Activated CD4-positive, alpha-beta T cell treated with anti-CD3 and anti-CD28 coated beads, Interleukin-2, amount 10 ng/mL, durations not matched to agents 24 days and 14 days (primary cell): ENCODE measurements around the gene CYP3A4. TPM values are rescaled to one million over a fixed set of nuclear protein-coding genes. Genes with fewer than 3 reads are reported as not detected.
"Not testable (repeated sequence)": the region's sequence is repeated elsewhere in the genome, so short reads cannot be mapped to it uniquely, and the experiment has no call there.

Experiments used
- DNase-seq: peaks from one replicate; pipeline ENCODE4 v3.0.0; 2022
- H3K27ac Mint-ChIP-seq: one replicate; pipeline ENCODE4 v1.8.0; 2022; ENCODE audit warnings: mild to moderate bottlenecking, mixed read lengths
- H3K27me3 Mint-ChIP-seq: one replicate; pipeline ENCODE4 v1.8.0; 2022; ENCODE audit warnings: mixed read lengths
- H3K36me3 Mint-ChIP-seq: one replicate; pipeline ENCODE4 v1.8.0; 2022; ENCODE audit warnings: low read depth, mild to moderate bottlenecking, mixed read lengths
- H3K4me1 Mint-ChIP-seq: one replicate; pipeline ENCODE4 v1.8.0; 2021; ENCODE audit warnings: mixed read lengths
- H3K4me3 Mint-ChIP-seq: one replicate; pipeline ENCODE4 v1.8.0; 2022; ENCODE audit warnings: mild to moderate bottlenecking, moderate library complexity, mixed read lengths
- H3K9me3 Mint-ChIP-seq: one replicate; pipeline ENCODE4 v1.8.0; 2021; ENCODE audit warnings: mixed read lengths
- intact Hi-C: fragments of 100-400 bp; cut with micrococcal nuclease; formaldehyde crosslinking; loops from one replicate; pipeline ENCODE4 v1.15.1; 2023
- total RNA-seq: library from RNA; stranded (reverse); gene quantifications from 2 replicates; pipeline ENCODE4 v1.2.3, GENCODE V29; 2022

Gene CYP3A4
- total RNA-seq, 1 donor from 2014 or later, result not detected

DNA sequence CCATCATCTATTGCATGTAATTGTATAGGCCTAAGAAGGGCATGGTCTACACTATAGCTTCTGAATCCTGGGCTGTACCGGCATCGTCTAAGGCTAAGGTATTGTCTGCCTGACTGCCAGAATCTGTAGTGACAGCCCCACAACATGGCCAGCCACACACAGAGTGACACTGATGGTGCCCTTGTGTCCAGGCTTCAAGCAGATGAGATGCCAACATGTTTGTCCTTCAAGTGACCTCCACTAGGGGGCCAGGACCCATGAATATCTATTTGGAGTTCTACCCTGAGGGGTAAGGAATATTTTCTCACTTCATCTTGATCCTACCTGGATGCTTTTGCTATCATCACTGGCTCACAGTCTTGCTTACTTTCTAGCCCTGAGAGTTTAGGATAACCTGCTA is 50.5 kb downstream of the CYP3A4 start:
- no peaks in the 10 kb centered on the region for H3K9me3 Mint-ChIP-seq
- H3K4me3 Mint-ChIP-seq, result no peak overlapping the region
- DNase-seq, result no peak
- H3K36me3 Mint-ChIP-seq, result peaks cover 5% of the 10 kb centered on the region
- peaks cover 5% of the 10 kb centered on the region for H3K4me1 Mint-ChIP-seq
- H3K27ac Mint-ChIP-seq, result no peak overlapping the region
- intact Hi-C loops, result no loop called here
- no peaks in the 10 kb centered on the region for H3K27me3 Mint-ChIP-seq

- Mint-ChIP-seq H3K4me3 (no peak overlapping the region), H3K27ac (no peak overlapping the region), H3K4me1 (peaks cover 2% of the 10 kb centered on the region), H3K36me3 (peaks cover 2% of the 10 kb centered on the region), H3K27me3 (no peaks in the 10 kb centered on the region), H3K9me3 (no peaks in the 10 kb centered on the region)
- DNase-seq, result no peak
- intact Hi-C loops, result no loop called here
Observed at GRCh38 chr7:99733003-99733402, 51.0 kb downstream of the CYP3A4 start.

DNA sequence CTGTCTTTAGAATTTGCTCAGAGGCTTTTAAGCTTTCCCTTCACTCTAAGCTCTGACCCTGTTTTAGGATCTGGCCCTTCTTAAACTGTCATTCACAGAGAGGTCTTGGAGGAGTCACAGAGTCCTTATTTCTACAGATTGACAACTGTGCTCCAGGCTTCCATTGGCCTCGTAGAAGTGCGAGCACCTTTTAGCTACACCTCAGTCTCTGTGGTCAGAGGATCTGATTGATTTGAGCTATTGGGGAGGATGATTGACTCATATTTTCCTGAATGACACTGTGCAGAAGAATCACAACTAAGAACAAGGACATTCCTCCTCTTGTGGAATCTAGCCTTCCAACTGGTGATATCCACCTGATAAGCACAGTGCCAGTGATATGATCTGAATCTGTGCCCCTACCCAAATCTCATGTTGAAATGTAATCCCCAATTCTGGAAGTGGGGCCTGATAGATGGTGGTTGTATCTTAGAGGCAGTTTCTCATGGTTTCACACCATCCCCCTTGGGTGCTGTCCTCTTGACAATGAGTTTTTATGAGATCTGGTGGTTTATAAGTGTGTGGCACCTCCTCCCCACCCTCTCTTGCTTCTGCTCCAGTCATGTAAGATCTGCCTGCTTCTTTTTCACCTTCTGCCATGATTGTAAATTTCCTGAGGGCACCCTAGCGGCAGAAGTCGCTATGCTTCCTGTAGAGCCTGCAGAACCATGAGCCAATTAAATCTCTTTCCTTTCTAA is 52.2 kb downstream of the CYP3A4 start:
- Mint-ChIP-seq H3K27me3 (no peaks in the 10 kb centered on the region), H3K9me3 (no peaks in the 10 kb centered on the region), H3K4me1 (no peaks in the 10 kb centered on the region), H3K27ac (no peak overlapping the region), H3K4me3 (no peak overlapping the region), H3K36me3 (no peaks in the 10 kb centered on the region)
- intact Hi-C loops, result no loop called here
- no peak for DNase-seq

- Mint-ChIP-seq H3K36me3 (no peaks in the 10 kb centered on the region), H3K9me3 (no peaks in the 10 kb centered on the region), H3K27ac (no peak overlapping the region), H3K4me1 (no peaks in the 10 kb centered on the region), H3K4me3 (no peak overlapping the region), H3K27me3 (no peaks in the 10 kb centered on the region)
- DNase-seq, result no peak
- intact Hi-C loops, result no loop called here
Observed at GRCh38 chr7:99730992-99731391, 53.0 kb downstream of the CYP3A4 start.

GRCh38 chr7:99730238-99730810 is 53.7 kb downstream of the CYP3A4 start:
- intact Hi-C loops, result no loop called here

GRCh38 chr7:99729486-99730237 is 54.3 kb downstream of the CYP3A4 start:
- intact Hi-C loops, result no loop called here
- DNase-seq, result no peak
- H3K4me3 Mint-ChIP-seq, result no peak overlapping the region
- H3K27me3 Mint-ChIP-seq, result no peaks in the 10 kb centered on the region
- no peak overlapping the region for H3K27ac Mint-ChIP-seq
- no peaks in the 10 kb centered on the region for H3K36me3 Mint-ChIP-seq
- H3K9me3 Mint-ChIP-seq, result no peaks in the 10 kb centered on the region
- H3K4me1 Mint-ChIP-seq, result no peaks in the 10 kb centered on the region

More at GRCh38 chr7:99730238-99730810, 53.7 kb downstream of the CYP3A4 start:
- no peak for DNase-seq
- Mint-ChIP-seq H3K27me3 (no peaks in the 10 kb centered on the region), H3K9me3 (no peaks in the 10 kb centered on the region), H3K4me3 (no peak overlapping the region), H3K4me1 (no peaks in the 10 kb centered on the region), H3K36me3 (no peaks in the 10 kb centered on the region), H3K27ac (no peak overlapping the region)

DNA sequence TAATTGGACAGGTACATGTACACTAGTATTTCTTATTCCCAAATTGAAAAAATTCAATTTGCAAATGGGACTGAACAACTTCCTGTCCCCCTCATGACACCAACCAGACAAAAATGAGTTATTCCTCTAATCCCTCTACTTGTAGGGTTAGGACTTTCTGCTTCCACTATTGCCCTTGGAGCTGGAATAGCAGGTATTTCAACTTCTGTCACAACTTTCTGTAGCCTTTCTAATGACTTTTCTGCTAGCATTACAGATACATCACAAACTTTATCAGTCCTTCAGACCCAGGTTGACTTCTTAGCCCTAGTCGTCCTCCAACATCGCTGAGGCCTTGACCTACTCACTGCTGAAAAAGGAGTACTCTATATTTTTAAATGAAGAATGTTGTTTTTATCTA is 55.4 kb downstream of the CYP3A4 start:
- Mint-ChIP-seq H3K9me3 (no peaks in the 10 kb centered on the region), H3K36me3 (no peaks in the 10 kb centered on the region), H3K4me1 (no peaks in the 10 kb centered on the region), H3K27me3 (no peaks in the 10 kb centered on the region), H3K27ac (no peak overlapping the region), H3K4me3 (no peak overlapping the region)
- intact Hi-C loops, result no loop called here
- no peak for DNase-seq

- H3K4me1 Mint-ChIP-seq, H3K27me3 Mint-ChIP-seq, H3K4me3 Mint-ChIP-seq: not testable (repeated sequence)
Observed at GRCh38 chr7:99723201-99723600, 60.8 kb downstream of the CYP3A4 start.

DNA sequence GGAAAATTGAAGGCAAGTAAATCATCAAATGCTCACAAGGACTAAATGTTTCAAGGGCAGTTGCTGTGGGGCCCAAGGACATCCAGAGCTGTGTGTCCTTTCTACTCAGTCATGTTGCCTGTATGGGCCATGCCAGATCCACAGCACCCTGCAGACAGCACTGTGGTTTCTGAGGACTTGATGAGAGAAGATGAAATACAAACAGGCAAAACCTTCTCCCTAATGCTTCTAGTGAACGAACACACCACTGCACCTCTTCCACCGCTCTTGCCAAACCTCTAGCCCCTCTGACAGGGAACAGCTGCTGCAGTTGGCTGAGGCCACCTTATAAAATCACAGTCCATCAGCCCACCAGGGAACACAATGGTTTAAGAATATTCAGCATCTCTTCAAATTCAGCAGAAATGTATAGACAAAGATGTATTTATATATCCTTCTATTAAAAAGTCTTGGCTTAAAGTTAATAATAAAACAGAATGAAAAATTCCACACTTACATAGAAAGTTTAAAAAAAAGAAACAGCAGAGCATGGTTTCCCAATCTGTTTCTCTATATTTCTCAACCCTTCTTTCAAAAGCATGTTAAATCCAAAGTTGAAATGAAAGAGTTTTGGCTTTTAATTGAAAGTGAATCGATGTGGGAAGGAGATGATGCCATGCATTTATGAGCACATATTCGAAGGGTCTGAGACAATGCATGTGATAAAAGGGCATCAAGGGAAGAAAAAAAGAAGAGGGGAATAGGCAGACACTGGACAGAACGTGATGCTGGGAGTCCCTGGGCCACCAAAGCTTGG is 63.0 kb downstream of the CYP3A4 start:
- Mint-ChIP-seq H3K4me3 (no peak overlapping the region), H3K36me3 (no peaks in the 10 kb centered on the region)
- no peak for DNase-seq

More at GRCh38 chr7:99723201-99723600, 60.8 kb downstream of the CYP3A4 start:
- intact Hi-C loops, DNase-seq, H3K27ac Mint-ChIP-seq, H3K9me3 Mint-ChIP-seq, H3K36me3 Mint-ChIP-seq: not testable (repeated sequence)

DNA sequence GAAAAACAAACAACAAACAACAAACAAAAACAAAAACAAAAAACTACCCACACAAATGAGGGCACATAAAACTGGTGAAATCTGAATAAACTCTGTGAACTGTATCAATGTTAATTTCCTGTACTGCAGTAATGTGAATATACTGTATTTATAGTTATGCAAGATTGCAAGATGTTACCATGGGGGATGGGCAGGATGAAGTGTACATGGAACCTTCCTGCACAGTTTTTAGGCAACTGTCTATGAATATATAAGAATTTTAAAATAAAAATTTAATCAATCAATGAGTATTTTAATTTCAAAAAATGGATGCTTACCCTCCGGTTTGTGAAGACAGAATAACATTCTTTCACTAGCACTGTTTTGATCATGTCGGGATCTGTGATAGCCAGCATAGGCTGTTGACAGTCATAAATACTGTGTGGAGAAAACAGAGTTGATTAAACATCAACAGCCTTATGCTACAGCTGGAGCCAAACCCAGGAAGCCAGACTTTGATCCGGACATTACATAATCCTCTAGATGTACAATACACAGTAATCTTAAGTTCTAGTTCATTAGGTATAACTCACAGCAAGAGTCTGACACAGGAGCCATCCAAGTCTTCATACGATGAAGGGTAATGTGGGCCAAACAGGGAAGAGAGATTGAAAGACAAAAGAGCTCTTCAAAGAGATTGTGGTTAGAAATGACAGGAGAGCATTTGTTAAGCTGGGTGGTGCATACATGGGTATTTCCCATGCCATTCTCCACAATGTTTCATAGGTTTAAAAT is 63.8 kb downstream of the CYP3A4 start:
- H3K27ac Mint-ChIP-seq, result no peak overlapping the region
- no peaks in the 10 kb centered on the region for H3K36me3 Mint-ChIP-seq
- intact Hi-C loops, result no loop called here
- peaks cover 15% of the 10 kb centered on the region for H3K9me3 Mint-ChIP-seq
- no peak overlapping the region for H3K4me3 Mint-ChIP-seq
- H3K27me3 Mint-ChIP-seq, result peaks cover 2% of the 10 kb centered on the region
- no peak for DNase-seq
- peaks cover 6% of the 10 kb centered on the region for H3K4me1 Mint-ChIP-seq

More for the DNA sequence above, 63.0 kb downstream of the CYP3A4 start:
- Mint-ChIP-seq H3K27me3 (peaks cover 2% of the 10 kb centered on the region), H3K4me1 (peaks cover 6% of the 10 kb centered on the region), H3K9me3 (peaks cover 9% of the 10 kb centered on the region), H3K27ac (no peak overlapping the region)
- intact Hi-C loops, result no loop called here

- intact Hi-C loops, result no loop called here
Observed at GRCh38 chr7:99713995-99714570, 69.9 kb downstream of the CYP3A4 start.

GRCh38 chr7:99709838-99710578 is 74.0 kb downstream of the CYP3A4 start:
- H3K4me3 Mint-ChIP-seq, result no peak overlapping the region
- H3K9me3 Mint-ChIP-seq, result no peaks in the 10 kb centered on the region
- H3K4me1 Mint-ChIP-seq, result no peaks in the 10 kb centered on the region
- intact Hi-C loops, result no loop called here
- no peak for DNase-seq
- peaks cover 4% of the 10 kb centered on the region for H3K36me3 Mint-ChIP-seq
- no peaks in the 10 kb centered on the region for H3K27me3 Mint-ChIP-seq
- no peak overlapping the region for H3K27ac Mint-ChIP-seq

More at GRCh38 chr7:99713995-99714570, 69.9 kb downstream of the CYP3A4 start:
- Mint-ChIP-seq H3K36me3 (peaks cover 4% of the 10 kb centered on the region), H3K4me3 (no peak overlapping the region), H3K9me3 (peaks cover 15% of the 10 kb centered on the region), H3K27ac (no peak overlapping the region), H3K4me1 (no peaks in the 10 kb centered on the region), H3K27me3 (no peaks in the 10 kb centered on the region)
- no peak for DNase-seq
